Peyer's patch (tissue), 4 donors: ENCODE results near the gene ABCF1.

Experiments
- POLR2A ChIP-seq, 2 donors: fragments of 450-650 bp; IDR thresholded peaks; one replicate each; pipeline ENCODE4 v1.5.1; 2017; ENCODE audit warnings: antibody characterized with exemption in 2 of 2, mild to moderate bottlenecking in 2 of 2, moderate library complexity in 2 of 2
- TF ChIP-seq, protein P1 (sequence below), 6 experiments: fragments of 450-650 bp in 4 of 6; fragments of 200-600 bp in 2 of 6; sonication (generic) in 1 of 6; IDR thresholded peaks; one replicate each; pipeline ENCODE4 v1.5.1; 2017 to 2019; ENCODE audit warnings: antibody characterized with exemption in 6 of 6, mild to moderate bottlenecking in 3 of 6, moderate library complexity in 1 of 6

DNA sequence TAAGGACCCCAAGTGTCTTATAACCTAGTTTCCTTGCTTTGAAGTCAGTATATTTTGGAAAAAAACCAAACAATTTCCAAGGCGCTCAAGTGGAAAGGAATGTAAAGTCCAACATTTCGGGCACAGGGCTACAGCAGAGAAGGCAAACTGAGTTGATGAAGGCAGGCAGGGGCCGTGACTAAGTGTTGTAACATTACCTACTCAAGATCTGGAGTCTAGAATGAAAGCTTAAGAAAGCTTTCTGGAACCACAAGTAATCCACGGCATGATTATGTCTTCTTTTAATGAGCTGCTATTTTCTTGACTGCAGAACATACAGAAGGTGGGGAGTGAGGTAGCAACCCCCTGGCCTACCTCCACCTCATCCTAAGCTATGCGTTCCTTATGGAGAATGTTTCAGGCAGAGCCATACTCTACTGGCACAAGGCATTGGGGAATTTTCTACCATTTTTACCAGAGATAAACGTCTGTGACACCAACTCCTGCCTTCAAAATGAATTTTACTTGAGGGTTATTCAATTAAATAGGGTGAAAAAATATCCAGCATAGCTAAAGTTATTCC lies 41.5 kb downstream of the ABCF1 start:
- TF ChIP-seq, protein P1, sequence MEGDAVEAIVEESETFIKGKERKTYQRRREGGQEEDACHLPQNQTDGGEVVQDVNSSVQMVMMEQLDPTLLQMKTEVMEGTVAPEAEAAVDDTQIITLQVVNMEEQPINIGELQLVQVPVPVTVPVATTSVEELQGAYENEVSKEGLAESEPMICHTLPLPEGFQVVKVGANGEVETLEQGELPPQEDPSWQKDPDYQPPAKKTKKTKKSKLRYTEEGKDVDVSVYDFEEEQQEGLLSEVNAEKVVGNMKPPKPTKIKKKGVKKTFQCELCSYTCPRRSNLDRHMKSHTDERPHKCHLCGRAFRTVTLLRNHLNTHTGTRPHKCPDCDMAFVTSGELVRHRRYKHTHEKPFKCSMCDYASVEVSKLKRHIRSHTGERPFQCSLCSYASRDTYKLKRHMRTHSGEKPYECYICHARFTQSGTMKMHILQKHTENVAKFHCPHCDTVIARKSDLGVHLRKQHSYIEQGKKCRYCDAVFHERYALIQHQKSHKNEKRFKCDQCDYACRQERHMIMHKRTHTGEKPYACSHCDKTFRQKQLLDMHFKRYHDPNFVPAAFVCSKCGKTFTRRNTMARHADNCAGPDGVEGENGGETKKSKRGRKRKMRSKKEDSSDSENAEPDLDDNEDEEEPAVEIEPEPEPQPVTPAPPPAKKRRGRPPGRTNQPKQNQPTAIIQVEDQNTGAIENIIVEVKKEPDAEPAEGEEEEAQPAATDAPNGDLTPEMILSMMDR (IDR thresholded peaks at IDR 0.05), result no peak
- TF ChIP-seq POLR2A (IDR thresholded peaks at IDR 0.05), result peak in 1 of 2 donors; percentile 5
